Psoas muscle (tissue), 8 donors: ENCODE data around the gene AK6. TPM values are rescaled to one million over a fixed set of nuclear protein-coding genes. Genes with fewer than 3 reads are reported as not detected.
A peak's percentile ranks its signal among the peaks of the same experiment; 100 is the strongest.
"Not testable (repeated sequence)": the region's sequence is repeated elsewhere in the genome, so short reads cannot be mapped to it uniquely, and the experiment has no call there.

Experiments
- ATAC-seq, 4 donors: fragments of 200-7000 bp; cut with Tn5 transposase; one replicate each; pipeline ENCODE4 v1.9.1; 2020; ENCODE audit warnings: moderate library complexity in 3 of 4, mild to moderate bottlenecking in 2 of 4
- DNase-seq, 2 donors: peaks; one replicate each; pipeline ENCODE4 v3.0.0-alpha.2; 2020
- H3K27ac ChIP-seq: fragments of 200-600 bp; one replicate; pipeline ENCODE4 v1.8.0; 2022
- H3K27me3 ChIP-seq, 3 donors: fragments of 200-600 bp in 1 of 3; one replicate each; pipeline versions ENCODE4 v1.6.1 to v1.8.0; 2013 to 2022; ENCODE audit warnings: low read length in 2 of 3, mild to moderate bottlenecking in 2 of 3, moderate library complexity in 1 of 3; ENCODE audit not compliant: insufficient read depth in 3 of 3
- H3K36me3 ChIP-seq, 2 donors: fragments of 200-600 bp in 1 of 2; one replicate each; pipeline versions ENCODE4 v1.6.1 to v1.8.0; 2013 to 2022; ENCODE audit warnings: low read depth in 1 of 2, mild to moderate bottlenecking in 1 of 2, moderate library complexity in 1 of 2; ENCODE audit not compliant: insufficient read depth in 1 of 2
- H3K4me1 ChIP-seq: fragments of 200-600 bp; one replicate; pipeline ENCODE4 v1.8.0; 2022
- H3K4me3 ChIP-seq: fragments of 200-600 bp; one replicate; pipeline ENCODE4 v1.8.0; 2022; ENCODE audit warnings: mild to moderate bottlenecking
- H3K9me3 ChIP-seq: fragments of 200-600 bp; one replicate; pipeline ENCODE4 v1.8.0; 2022
- WGBS, 3 donors: extraction: QIAGEN DNeasy Blood & Tissue Kit; methylation state at CpG; one replicate each; pipeline versions ENCODE4 v1.1.6 to v1.1.7; 2013; 5-methylcytosine and 5-hydroxymethylcytosine counted together
- intact Hi-C, 2 donors: fragments of 100-400 bp; cut with DNase I; formaldehyde crosslinking; loops; one replicate each; pipeline versions ENCODE4 v1.11.0 to v1.14.2; 2022
- polyA plus RNA-seq, 3 donors: library from polyadenylated mRNA; stranded (reverse); fragments of 200-250 nt; gene quantifications; one replicate each; pipeline ENCODE4 v1.2.3, GENCODE V29; 2013
- total RNA-seq, 4 donors: library from RNA; stranded (reverse); fragmentation: NEBNext Ultra II Directional in 2 of 4; extraction: Animal tissue kit (Norgen Biotek cat#: 25700) in 2 of 4; gene quantifications; one replicate each; pipeline versions ENCODE4 v1.2.1 to v1.2.4, GENCODE V29; 2021 to 2023
- TF ChIP-seq, protein P1 (sequence below): fragments of 200-600 bp; IDR thresholded peaks from one replicate; pipeline ENCODE4 v1.8.0; 2022; ENCODE audit warnings: antibody characterized with exemption
- donor health status: healthy with polysubstance abuse.
- donor health status: DM: no; HTN: no; CAD: no; lungs with moderate emphysema.
- donor health status: Bipolar disorder and iron deficiency.
- donor health status: healthy.
- donor health status: DM: yes; HTN: yes; CAD: no.
- donor health status: DM: no; HTN: no; CAD: no.
- donor health status: DM: no; HTN: no; CAD: no.
- donor health status: DM: yes; HTN: yes; CAD: no.

AK6 gene
- total and polyA plus RNA-seq, 7 donors = 23.5 to 116 (median 59.9) TPM

DNA sequence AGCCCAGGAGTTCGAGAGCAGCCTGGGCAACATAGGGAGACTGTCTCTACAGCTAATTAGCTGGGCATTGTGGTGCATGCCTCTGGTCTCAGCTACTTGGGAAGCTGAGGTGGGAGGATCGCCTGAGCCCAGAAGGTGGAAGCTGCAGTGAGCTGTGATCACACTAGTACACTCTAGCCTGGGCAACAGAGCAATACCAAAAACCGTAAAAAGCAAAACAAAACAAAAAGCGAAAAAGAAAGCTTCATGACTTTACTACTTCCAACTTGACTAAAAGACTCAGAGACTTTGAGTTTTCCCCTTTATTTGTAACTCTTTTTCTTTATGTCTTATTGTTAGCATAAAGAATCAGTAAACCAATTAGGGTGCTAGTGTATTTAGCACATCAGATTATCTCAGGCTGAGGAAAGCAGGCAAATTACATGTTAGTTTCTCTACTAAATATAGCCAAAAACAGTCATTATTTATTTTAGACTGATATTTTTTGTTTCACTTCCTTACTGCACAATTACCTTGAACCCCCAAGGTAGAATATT is 5.7 kb upstream of the AK6 start:
- intact Hi-C loops = no loop called here
- TF ChIP-seq, protein P1, sequence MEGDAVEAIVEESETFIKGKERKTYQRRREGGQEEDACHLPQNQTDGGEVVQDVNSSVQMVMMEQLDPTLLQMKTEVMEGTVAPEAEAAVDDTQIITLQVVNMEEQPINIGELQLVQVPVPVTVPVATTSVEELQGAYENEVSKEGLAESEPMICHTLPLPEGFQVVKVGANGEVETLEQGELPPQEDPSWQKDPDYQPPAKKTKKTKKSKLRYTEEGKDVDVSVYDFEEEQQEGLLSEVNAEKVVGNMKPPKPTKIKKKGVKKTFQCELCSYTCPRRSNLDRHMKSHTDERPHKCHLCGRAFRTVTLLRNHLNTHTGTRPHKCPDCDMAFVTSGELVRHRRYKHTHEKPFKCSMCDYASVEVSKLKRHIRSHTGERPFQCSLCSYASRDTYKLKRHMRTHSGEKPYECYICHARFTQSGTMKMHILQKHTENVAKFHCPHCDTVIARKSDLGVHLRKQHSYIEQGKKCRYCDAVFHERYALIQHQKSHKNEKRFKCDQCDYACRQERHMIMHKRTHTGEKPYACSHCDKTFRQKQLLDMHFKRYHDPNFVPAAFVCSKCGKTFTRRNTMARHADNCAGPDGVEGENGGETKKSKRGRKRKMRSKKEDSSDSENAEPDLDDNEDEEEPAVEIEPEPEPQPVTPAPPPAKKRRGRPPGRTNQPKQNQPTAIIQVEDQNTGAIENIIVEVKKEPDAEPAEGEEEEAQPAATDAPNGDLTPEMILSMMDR = no peak
- peaks cover 13% of the 10 kb centered on the region for H3K4me1 ChIP-seq
- ATAC-seq (no peak), DNase-seq (no peak)
- no peak overlapping the region for H3K27ac ChIP-seq
- H3K27me3 ChIP-seq = no peaks in the 10 kb centered on the region
- no peak overlapping the region for H3K4me3 ChIP-seq
- H3K9me3 ChIP-seq = no peaks in the 10 kb centered on the region
- WGBS, 3 donors = 95 to 96% (median 95%) methylated on average over 4 of the region's 4 CpGs
- H3K36me3 ChIP-seq = peaks cover 0 to 59% of the 10 kb centered on the region in 2 donors

DNA sequence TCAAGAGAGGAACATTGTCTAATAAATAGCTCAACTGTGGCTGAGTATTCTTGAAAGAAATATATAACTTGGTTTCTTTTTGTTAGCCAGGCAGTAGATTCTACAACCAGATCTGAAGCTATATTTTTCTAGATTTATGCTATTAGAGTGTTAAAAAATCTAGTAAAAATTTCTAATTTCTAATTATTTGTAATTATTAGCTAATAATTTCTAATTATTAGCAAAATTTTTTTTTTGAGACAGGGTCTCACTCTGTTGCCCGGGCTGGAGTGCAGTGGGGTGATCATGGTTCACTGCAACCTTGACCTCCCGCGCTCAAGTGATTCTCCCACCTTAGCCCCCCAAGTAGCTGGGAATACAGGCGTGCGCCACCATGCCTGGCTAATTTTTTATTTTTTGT is 3.1 kb upstream of the AK6 start:
- no peaks in the 10 kb centered on the region for H3K9me3 ChIP-seq
- H3K27me3 ChIP-seq = no peaks in the 10 kb centered on the region
- peaks cover 0 to 34% of the 10 kb centered on the region in 2 donors for H3K36me3 ChIP-seq
- ATAC-seq (no peak), DNase-seq (no peak)
- H3K4me1 ChIP-seq = peaks cover 21% of the 10 kb centered on the region
- no peak overlapping the region for H3K4me3 ChIP-seq
- intact Hi-C loops = no loop called here
- TF ChIP-seq, protein P1 = no peak
- WGBS, 3 donors = 93 to 97% (median 97%) methylated on average over 5 of the region's 5 CpGs
- H3K27ac ChIP-seq = no peak overlapping the region

DNA sequence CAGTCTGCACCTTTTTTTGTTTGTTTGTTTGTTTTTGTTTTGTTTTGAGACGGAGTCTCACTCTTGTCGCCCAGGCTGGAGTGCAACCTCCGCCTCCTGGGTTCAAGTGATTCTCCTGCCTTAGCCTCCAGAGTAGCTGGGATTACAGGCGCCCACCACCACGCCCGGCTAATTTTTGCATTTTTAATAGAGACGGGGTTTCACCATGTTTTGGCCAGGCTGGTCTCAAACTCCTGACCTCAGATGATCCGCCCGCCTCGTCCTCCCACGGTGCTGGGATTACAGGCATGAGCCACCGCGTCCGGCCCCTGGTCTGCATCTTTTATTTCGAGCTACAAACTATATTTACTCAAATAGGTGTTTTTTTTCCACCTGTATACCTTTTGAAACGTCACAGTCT is 1.0 kb upstream of the AK6 start:
- H3K27me3 ChIP-seq, ATAC-seq, H3K9me3 ChIP-seq, intact Hi-C loops, DNase-seq: not testable (repeated sequence)
- peaks cover 21% of the 10 kb centered on the region for H3K4me1 ChIP-seq
- WGBS, 3 donors = 2% methylated on average over 14 to 16 of the region's 16 CpGs
- H3K4me3 ChIP-seq = peak overlapping the region; percentile 88
- peak overlapping the region; percentile 99 for H3K27ac ChIP-seq
- peaks cover 3 to 36% of the 10 kb centered on the region in 2 donors for H3K36me3 ChIP-seq

DNA sequence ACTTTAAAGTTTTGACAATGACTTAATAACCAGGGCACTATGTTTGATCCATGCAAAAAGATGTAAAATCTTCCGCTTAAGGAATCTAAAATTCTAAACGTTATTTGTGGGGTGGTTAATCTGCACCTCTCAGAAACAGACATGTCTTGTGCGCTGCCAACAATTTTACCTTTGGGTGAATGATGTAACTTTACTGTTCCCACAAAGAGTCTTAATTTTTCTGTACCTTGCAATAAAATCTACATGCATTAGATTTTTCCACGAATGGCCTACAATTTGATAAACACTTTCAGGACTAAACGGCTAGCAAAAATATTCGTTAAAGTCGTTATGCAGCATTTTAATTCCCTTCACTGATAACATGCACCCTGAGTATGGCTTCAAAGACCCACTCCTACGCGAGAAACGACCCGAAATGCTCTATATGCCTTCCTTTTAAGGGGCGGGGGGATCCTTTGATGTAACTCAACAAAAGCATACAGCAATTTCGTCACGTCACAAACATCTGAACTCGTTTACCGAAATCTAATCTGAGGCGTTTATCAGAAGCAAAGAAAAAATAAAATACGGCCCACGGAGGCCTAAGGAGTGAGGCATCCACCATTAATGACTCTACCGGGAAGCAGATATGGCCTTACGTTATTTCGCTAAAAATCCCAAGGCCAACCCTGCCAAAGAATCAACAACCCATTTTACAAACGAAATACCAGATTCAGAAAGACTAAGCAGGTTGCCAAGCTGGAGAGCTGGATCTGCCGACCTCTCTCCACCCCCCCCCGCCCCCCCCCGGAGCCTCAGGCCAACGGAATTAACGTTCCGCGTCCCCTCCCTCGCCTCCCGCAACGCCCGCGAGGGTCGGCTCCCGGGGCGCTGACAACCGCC is 621 bp downstream of the AK6 start:
- H3K27ac ChIP-seq = peak overlapping the region; percentile 99
- no peaks in the 10 kb centered on the region for H3K9me3 ChIP-seq
- ATAC-seq (peak; percentile 66 to 77 (median 68)), DNase-seq (no peak)
- WGBS, 3 donors = 2 to 3% (median 3%) methylated on average over 29 to 39 of the region's 39 CpGs
- TF ChIP-seq, protein P1 = no peak
- intact Hi-C loops = no loop called here
- H3K27me3 ChIP-seq = no peaks in the 10 kb centered on the region
- H3K4me1 ChIP-seq = peaks cover 32% of the 10 kb centered on the region
- peaks cover 5 to 34% of the 10 kb centered on the region in 2 donors for H3K36me3 ChIP-seq
- peak overlapping the region; percentile 88 for H3K4me3 ChIP-seq

DNA sequence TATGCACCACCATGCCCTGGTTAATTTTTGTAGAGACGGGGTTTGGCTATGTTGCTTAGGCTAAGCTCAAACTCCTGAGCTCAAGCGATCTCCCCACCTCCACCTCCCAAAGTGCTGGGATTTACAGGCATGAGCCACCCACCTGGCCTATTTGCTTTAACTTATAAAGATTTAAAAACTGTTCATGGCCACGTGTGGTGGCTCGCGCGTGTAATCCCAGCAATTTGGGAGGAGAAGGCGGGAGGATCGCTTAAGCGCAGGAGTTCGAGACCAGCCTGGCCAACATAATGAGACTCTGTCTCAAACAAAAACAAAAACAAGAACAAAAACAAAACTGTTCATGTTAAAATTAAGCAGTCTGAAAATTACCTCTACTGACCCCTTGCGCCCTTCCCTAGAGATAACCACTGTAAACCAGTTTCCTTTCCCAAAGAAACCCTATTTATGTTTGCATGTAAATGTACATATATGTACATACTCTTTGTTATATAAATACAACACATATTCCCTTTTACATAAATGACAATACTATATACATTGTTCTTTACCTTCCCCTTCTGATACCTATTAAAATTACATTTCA is 1.5 kb downstream of the AK6 start:
- peak overlapping the region; percentile 99 for H3K27ac ChIP-seq
- 89 to 97% (median 93%) methylated on average over 11 of the region's 11 CpGs for WGBS, 3 donors

More for the DNA sequence above, 1.5 kb downstream of the AK6 start:
- H3K4me1 ChIP-seq = peaks cover 33% of the 10 kb centered on the region
- H3K9me3 ChIP-seq = no peaks in the 10 kb centered on the region
- peak overlapping the region; percentile 88 for H3K4me3 ChIP-seq
- H3K27me3 ChIP-seq = no peaks in the 10 kb centered on the region
- ATAC-seq (no peak), DNase-seq (no peak)
- intact Hi-C loops = no loop called here
- TF ChIP-seq, protein P1 = no peak
- H3K36me3 ChIP-seq = peaks cover 5 to 43% of the 10 kb centered on the region in 2 donors
